ENCODE measurements around the gene STK24.
A peak's percentile ranks its signal among the peaks of the same experiment; 100 is the strongest.

STK24 gene

GRCh38 chr13:98577836-98578285 is 954 bp upstream of the STK24 start (continued):
- TF ChIP-seq, protein P1, sequence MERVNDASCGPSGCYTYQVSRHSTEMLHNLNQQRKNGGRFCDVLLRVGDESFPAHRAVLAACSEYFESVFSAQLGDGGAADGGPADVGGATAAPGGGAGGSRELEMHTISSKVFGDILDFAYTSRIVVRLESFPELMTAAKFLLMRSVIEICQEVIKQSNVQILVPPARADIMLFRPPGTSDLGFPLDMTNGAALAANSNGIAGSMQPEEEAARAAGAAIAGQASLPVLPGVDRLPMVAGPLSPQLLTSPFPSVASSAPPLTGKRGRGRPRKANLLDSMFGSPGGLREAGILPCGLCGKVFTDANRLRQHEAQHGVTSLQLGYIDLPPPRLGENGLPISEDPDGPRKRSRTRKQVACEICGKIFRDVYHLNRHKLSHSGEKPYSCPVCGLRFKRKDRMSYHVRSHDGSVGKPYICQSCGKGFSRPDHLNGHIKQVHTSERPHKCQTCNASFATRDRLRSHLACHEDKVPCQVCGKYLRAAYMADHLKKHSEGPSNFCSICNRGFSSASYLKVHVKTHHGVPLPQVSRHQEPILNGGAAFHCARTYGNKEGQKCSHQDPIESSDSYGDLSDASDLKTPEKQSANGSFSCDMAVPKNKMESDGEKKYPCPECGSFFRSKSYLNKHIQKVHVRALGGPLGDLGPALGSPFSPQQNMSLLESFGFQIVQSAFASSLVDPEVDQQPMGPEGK (CRISPR knock-in tag; IDR thresholded peaks at IDR 0.05; ENCODE audit: borderline replicate concordance) = no peak
- no peak for TF ChIP-seq BACH2 (CRISPR knock-in tag; IDR thresholded peaks at IDR 0.05; ENCODE audit: borderline replicate concordance)

DNA sequence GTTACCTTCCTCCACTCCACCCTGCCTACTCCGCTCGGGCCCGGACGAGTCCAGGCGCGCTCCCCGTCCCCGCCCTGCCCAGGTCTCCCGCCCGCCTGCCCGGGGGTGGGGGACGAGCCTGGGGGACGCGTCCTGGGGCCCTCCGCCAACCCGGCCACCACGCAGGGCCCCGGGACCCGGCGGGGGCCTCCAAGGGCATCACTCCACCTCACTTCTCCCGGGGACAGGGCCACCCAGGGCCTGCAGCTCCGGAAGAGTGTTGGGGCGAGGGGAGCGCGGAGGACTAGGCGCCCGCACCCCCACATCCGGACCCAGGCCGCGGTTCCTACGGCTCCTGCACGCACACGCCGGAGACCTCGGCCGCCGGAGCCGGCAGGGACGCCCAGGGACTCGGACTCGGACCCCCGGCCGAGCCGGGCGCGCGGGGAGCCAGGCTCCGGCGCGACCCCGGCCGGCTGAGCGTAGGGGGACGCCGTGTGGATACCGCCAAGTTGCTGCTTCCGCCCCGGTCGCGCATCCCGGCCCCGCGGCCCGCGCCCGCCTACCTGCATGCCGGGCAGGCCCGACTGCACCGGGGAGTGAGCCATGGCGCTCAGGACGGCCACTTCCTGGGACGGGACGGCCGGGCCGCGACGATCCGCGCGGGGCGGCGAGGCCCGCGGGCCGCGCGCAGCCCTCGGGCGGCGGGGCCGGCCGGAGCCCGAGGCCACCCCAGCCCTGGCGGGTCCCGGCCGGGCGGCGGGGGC is 534 bp downstream of the STK24 start:
- ATAC-seq = peak; percentile 63
- TF ChIP-seq SNAI2 (CRISPR knock-in tag; IDR thresholded peaks at IDR 0.05) (no peak), BACH2 (CRISPR knock-in tag; IDR thresholded peaks at IDR 0.05; ENCODE audit: borderline replicate concordance) (no peak), TOX (CRISPR knock-in tag; IDR thresholded peaks at IDR 0.05; ENCODE audit: borderline replicate concordance) (no peak), GLIS3 (CRISPR knock-in tag; IDR thresholded peaks at IDR 0.05) (no peak), ESRRG (CRISPR knock-in tag; IDR thresholded peaks at IDR 0.05) (no peak), CSRNP3 (CRISPR knock-in tag; IDR thresholded peaks at IDR 0.05) (no peak)

GRCh38 chr13:98575904-98576199 is 1.1 kb downstream of the STK24 start:
- no peak; the same call in 2 of the 3 replicates for ATAC-seq
- TF ChIP-seq TOX (CRISPR knock-in tag; IDR thresholded peaks at IDR 0.05; ENCODE audit: borderline replicate concordance) = no peak
- TF ChIP-seq ZNF8 (CRISPR knock-in tag; IDR thresholded peaks at IDR 0.05) = no peak
- no peak for TF ChIP-seq ZFP3 (CRISPR knock-in tag; IDR thresholded peaks at IDR 0.05)
- no peak for TF ChIP-seq OSR1 (CRISPR knock-in tag; IDR thresholded peaks at IDR 0.05)
- no peak for TF ChIP-seq ZC3H10 (CRISPR knock-in tag; IDR thresholded peaks at IDR 0.05)
- no peak for TF ChIP-seq PPARA (CRISPR knock-in tag; IDR thresholded peaks at IDR 0.05; ENCODE audit: borderline replicate concordance)
- TF ChIP-seq, protein P1 (CRISPR knock-in tag; IDR thresholded peaks at IDR 0.05; ENCODE audit: borderline replicate concordance) = no peak
- TF ChIP-seq, protein P2, sequence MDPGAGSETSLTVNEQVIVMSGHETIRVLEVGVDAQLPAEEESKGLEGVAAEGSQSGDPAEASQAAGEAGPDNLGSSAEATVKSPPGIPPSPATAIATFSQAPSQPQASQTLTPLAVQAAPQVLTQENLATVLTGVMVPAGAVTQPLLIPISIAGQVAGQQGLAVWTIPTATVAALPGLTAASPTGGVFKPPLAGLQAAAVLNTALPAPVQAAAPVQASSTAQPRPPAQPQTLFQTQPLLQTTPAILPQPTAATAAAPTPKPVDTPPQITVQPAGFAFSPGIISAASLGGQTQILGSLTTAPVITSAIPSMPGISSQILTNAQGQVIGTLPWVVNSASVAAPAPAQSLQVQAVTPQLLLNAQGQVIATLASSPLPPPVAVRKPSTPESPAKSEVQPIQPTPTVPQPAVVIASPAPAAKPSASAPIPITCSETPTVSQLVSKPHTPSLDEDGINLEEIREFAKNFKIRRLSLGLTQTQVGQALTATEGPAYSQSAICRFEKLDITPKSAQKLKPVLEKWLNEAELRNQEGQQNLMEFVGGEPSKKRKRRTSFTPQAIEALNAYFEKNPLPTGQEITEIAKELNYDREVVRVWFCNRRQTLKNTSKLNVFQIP (CRISPR knock-in tag; IDR thresholded peaks at IDR 0.05; ENCODE audit: borderline replicate concordance, low read depth) = no peak
- TF ChIP-seq SNAI2 (CRISPR knock-in tag; IDR thresholded peaks at IDR 0.05) = no peak
- no peak for TF ChIP-seq ZFP30 (CRISPR knock-in tag; IDR thresholded peaks at IDR 0.05)
- no peak for TF ChIP-seq TSHZ2 (CRISPR knock-in tag; IDR thresholded peaks at IDR 0.05)
- TF ChIP-seq TCF4 (CRISPR knock-in tag; IDR thresholded peaks at IDR 0.05; ENCODE audit: borderline replicate concordance) = no peak
- TF ChIP-seq GLIS3 (CRISPR knock-in tag; IDR thresholded peaks at IDR 0.05) = no peak
- no peak for TF ChIP-seq ESRRG (CRISPR knock-in tag; IDR thresholded peaks at IDR 0.05)
- no peak for TF ChIP-seq ISL1 (CRISPR knock-in tag; IDR thresholded peaks at IDR 0.05)
